GM18502 (cell line): ENCODE measurements around the gene U2SURP.
"Not testable (repeated sequence)": the region's sequence is repeated elsewhere in the genome, so short reads cannot be mapped to it uniquely, and the experiment has no call there.

Experiments
- ATAC-seq: cut with Tn5 transposase; IDR thresholded peaks from one replicate; pipeline ENCODE4 v1.9.1; 2021; ENCODE audit warnings: mild to moderate bottlenecking; ENCODE audit not compliant: unreplicated experiment, poor library complexity

U2SURP gene

GRCh38 chr3:142975316-142975995, 25.9 kb upstream of the U2SURP start:
- ATAC-seq: no peak

- no peak for ATAC-seq
These were observed 24.6 kb upstream of the U2SURP start for GRCh38 chr3:142976621-142977398.

DNA sequence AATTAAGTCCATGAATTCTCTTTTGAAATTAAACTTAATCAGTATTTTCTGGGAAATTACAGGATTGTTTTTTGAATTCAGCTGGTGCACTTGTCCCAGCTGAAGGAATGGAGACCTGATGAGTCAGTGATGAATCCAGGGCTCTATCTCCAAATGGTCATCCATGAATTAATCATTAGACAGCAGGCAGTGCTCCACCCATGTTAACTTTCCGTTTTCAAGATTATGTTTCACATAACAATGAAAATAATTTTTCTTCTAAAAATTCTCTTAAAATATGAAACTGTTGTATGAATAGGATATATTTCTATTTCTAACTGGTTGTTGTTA, 24.0 kb upstream of the U2SURP start:
- ATAC-seq: no peak

GRCh38 chr3:142981108-142981507, 20.3 kb upstream of the U2SURP start:
- no peak for ATAC-seq

- no peak for ATAC-seq
These were observed 19.2 kb upstream of the U2SURP start for GRCh38 chr3:142982038-142982773.

GRCh38 chr3:142983318-142983717, 18.1 kb upstream of the U2SURP start:
- no peak for ATAC-seq

DNA sequence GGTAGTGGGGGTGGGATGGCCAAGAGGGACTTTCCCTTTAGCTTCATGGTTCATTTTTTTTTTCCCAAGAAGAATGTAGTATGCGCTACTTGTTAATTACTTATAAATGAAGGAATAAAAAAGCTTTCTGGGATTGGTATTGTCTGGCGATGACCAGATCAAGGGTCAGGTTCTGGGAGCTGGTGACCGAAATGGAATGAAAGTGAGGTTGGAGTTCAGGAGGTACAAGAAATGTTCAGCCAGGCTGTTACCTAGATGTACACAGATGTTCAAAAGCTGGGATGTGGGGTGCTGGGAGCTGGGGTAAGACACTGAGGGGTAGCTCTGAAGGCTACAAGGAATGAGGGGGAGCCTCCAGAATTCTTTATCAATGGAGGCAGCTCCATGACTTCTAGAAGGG, 17.1 kb upstream of the U2SURP start:
- no peak for ATAC-seq

DNA sequence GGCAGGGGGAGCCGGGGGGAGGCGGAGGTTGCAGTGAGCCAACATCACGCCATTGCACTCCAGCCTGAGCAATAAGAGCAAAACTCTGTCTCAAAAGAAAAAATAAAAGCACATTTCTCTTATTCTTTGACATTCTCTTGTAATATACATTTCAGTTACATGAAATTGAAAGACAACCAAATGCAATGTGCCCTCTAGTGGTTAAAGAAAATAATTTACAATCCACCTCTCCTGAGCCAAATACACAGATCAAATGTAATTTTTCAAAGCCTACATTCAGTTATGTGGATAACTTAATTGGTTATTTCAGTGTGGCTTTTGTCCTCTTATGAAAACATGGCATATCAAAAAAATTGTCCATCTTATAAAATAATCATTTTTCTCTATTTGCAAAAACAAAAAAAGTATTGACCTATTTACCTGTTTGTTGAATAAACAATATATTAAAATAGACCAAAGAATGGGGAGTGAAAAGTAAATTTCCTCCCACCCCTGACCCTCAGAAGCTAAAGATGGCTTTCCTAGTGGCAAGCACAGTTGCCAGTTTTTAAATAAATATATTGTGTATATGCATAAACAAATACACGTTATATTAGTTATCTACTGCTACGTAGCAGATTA, 14.2 kb upstream of the U2SURP start:
- no peak for ATAC-seq

DNA sequence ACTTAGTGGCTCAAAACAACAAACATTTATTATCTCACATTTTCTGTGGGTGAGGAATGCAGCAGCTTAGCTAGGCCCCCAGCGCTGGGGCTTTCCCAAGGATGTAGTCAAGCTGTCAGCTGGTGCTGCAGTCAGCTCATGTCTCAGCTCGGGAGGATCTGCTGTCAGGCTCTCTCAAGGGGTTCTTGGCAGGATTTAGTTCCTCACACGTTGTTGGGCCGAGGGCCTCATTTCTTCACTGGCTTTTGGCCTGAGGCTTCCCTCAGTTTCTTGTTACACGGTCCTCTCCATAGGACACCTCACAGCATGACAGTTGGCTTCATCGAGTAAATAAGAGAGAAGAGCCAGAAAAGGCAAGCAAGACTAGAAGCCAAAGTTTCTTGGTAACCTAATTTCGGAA, 13.7 kb upstream of the U2SURP start:
- ATAC-seq: peak; percentile 88

DNA sequence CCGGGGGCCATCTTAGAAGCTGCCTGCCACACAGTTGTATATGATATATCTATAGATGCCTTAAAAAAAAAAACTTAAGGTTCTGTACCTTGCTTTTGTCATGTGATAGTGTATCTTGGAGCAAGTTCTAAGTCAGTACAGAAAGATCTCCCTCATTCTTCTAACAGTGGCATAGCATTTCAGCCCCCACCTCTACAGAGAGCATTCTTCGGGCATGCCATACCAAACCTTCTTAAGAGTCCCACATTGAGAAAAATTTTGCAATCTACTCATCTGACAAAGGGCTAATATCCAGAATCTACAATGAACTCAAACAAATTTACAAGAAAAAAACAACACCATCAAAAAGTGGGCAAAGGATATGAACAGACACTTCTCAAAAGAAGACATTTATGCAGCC, 13.1 kb upstream of the U2SURP start:
- ATAC-seq: peak; percentile 27

GRCh38 chr3:142988826-142989225, 12.5 kb upstream of the U2SURP start:
- ATAC-seq: not testable (repeated sequence)

GRCh38 chr3:142990721-142991120, 10.6 kb upstream of the U2SURP start:
- no peak for ATAC-seq

DNA sequence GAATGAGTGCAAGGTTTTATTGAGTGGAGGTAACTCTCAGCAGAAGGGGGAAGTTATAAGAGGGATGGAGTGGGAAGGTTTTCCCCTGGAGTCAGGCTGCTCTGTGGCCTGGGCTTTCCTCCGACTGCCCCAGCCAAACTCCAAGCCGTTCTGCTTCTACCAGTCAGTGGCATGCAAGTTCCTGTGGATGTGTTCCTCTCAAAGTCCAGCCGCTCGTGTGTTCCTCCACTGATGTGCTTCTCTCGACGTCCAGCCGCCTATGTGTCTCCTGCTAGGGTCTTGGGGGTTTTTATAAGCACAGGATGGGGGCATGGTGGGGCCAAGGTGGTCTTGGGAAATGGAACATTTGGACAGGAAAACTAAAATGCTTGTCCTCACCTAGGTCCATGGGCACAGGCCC, 9.0 kb upstream of the U2SURP start:
- no peak for ATAC-seq

DNA sequence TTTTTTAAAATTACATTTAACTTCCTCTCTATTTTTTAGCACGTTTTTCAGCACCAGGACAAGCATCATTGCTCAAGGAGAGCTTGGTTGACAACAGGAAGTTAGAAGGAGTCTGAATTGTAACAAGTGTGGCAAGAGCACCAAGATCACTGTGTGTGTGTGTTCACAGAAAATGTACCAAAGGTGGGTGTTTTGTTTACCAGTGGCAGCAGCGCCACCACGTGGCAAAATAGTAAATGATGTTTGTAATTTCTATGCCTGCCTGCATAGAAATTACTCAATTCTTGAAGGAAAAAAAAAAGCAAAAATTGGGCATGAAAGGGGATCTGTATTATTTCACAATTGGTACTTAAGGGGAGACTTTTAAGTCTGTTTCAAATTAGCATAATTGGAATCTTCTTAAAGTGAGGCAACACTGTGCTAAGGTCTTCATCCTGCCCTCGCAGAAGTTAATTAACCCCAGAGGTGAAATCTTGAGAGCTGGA, 7.4 kb upstream of the U2SURP start:
- peak; percentile 68 for ATAC-seq

DNA sequence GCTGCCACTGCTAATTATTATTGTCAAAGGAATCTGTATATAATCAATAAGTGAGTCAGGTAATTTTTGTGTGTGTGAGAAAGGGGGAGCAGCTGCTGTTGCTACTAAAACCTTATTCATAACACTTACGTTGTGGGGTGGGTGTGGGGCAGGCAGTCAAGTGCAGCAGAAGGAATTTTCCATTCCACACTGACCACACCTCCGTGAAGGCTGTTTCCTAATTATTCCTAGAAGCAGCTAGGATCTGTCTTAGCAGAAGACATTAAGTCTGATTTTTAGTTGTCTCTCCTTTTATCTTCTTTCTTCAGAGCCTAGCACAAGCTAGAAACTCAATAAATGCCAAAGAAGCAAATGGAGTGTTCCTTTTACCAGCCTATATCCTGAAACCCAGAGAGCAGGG, 4.0 kb upstream of the U2SURP start:
- no peak for ATAC-seq

DNA sequence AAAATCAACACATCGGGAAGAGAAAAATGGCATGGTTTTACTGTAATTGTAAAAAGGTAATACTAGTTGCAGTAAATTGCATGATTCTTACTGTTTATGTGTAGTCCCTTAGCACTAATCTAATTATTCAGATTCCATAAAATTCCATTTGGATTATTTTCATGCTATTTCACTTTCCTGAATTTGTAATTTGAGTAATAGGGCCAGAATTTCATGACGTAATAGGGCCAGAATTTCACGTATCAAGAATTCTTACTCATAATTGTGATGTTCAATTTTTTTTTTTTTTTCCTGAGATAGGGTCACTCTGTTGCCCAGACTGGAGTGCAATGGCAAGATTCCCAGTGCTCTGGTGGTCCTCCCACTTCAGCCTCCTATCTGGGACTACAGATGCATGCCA, 2.9 kb upstream of the U2SURP start:
- no peak for ATAC-seq

DNA sequence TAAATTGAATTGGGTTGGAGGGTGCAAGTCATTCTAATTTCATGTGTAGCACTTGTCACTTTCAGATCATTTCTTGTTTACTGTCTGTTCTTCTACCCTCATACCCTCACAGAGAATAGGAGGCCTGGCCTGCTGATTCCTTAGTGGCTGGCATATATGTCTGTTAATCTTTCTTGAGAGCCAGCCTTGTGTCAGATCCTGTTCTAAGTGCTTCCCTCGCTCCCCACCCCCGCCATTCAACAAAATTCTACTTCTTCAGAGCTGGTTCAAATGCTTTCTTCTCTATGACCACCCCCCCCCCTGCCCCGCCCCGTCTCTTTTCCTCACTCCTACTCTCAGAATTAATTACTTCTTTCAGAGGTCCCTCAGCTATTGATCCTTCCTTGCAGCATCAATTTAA, 1.5 kb upstream of the U2SURP start:
- no peak for ATAC-seq

GRCh38 chr3:143000528-143000927, 842 bp upstream of the U2SURP start:
- ATAC-seq: no peak

DNA sequence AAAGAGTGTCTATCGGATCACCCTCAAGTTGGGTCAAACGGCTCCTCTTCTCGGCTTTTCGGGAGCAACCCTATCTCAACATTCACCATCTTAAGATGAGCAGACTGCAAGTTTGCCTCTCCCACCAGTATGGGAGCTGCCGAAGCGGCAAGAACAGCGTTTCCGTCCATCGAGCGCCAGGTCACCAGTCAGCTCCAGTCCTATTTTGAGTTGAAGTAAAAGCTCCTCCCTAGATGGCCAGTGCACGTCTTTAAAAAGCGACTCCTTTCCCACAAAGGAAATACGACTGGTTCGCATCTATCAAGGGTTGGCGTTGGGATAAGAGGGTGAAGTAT, 369 bp upstream of the U2SURP start:
- ATAC-seq: peak; percentile 66

GRCh38 chr3:143002083-143002712, 828 bp downstream of the U2SURP start:
- ATAC-seq: peak; percentile 44

GRCh38 chr3:143002727-143003126, 1.4 kb downstream of the U2SURP start:
- no peak for ATAC-seq
